CD4-positive, alpha-beta memory T cell (primary cell): ENCODE results near the gene SNRPB2. TPM values are rescaled to one million over a fixed set of nuclear protein-coding genes. Genes with fewer than 3 reads are reported as not detected.

ENCODE experiments used
- CTCF ChIA-PET: fragments of 350-600 bp; sonication (Branson Sonifier 250); formaldehyde crosslinking; loops from one replicate; lab custom pipeline; 2021; ENCODE audit warnings: inconsistent platforms; ENCODE audit not compliant: partially characterized antibody; lab: Charles Lee
- POLR2A ChIA-PET: fragments of 350-600 bp; sonication (Branson Sonifier 250); formaldehyde crosslinking; loops from one replicate; lab custom pipeline; 2021; ENCODE audit not compliant: partially characterized antibody; lab: Charles Lee
- DNase-seq, 5 donors: peaks; one replicate each; pipeline versions ENCODE4 v3.0.0 to v3.0.0-alpha.2; 2020 to 2022; ENCODE audit warnings: mixed read lengths in 1 of 5
- H3K27ac ChIP-seq: one replicate; pipeline ENCODE4 v1.7.0; 2013; ENCODE audit warnings: low read depth, low read length
- H3K27me3 ChIP-seq: 2 replicates; pipeline ENCODE4 v1.7.0; 2013; ENCODE audit warnings: mild to moderate bottlenecking, low read length, moderate library complexity; ENCODE audit not compliant: insufficient read depth
- H3K36me3 ChIP-seq: 2 replicates; pipeline ENCODE4 v1.7.0; 2013; ENCODE audit warnings: mild to moderate bottlenecking, low read length, moderate library complexity; ENCODE audit not compliant: insufficient read depth
- H3K4me1 ChIP-seq: 2 replicates; pipeline ENCODE4 v1.7.0; 2013; ENCODE audit warnings: mild to moderate bottlenecking, low read length, moderate library complexity; ENCODE audit not compliant: insufficient read depth
- H3K4me3 ChIP-seq, 2 donors: one replicate each; pipeline ENCODE4 v1.7.0; 2013; ENCODE audit warnings: low read length in 2 of 2, mild to moderate bottlenecking in 1 of 2
- H3K9me3 ChIP-seq, 2 donors: one replicate each; pipeline ENCODE4 v1.7.0; 2013; ENCODE audit warnings: low read length in 2 of 2, control low read depth in 1 of 2; ENCODE audit not compliant: control insufficient read depth in 1 of 2
- H3K27ac Mint-ChIP-seq, 7 donors: one replicate each; pipeline ENCODE4 v1.8.0; 2020 to 2021; ENCODE audit warnings: mixed read lengths in 7 of 7, mild to moderate bottlenecking in 6 of 7, inconsistent platforms in 3 of 7, moderate library complexity in 3 of 7
- H3K27me3 Mint-ChIP-seq, 2 donors: one replicate each; pipeline ENCODE4 v1.8.0; 2020 to 2021; ENCODE audit warnings: mixed read lengths in 2 of 2
- H3K36me3 Mint-ChIP-seq, 2 donors: one replicate each; pipeline ENCODE4 v1.8.0; 2020 to 2021; ENCODE audit warnings: mixed read lengths in 2 of 2, inconsistent platforms in 1 of 2, mild to moderate bottlenecking in 1 of 2
- H3K4me1 Mint-ChIP-seq, 4 donors: one replicate each; pipeline ENCODE4 v1.8.0; 2020 to 2021; ENCODE audit warnings: mixed read lengths in 4 of 4, mild to moderate bottlenecking in 1 of 4
- H3K4me3 Mint-ChIP-seq, 8 donors: one replicate each; pipeline ENCODE4 v1.8.0; 2020 to 2021; ENCODE audit warnings: mixed read lengths in 8 of 8, mild to moderate bottlenecking in 7 of 8, moderate library complexity in 6 of 8, inconsistent platforms in 3 of 8
- H3K9me3 Mint-ChIP-seq, 8 donors: one replicate each; pipeline ENCODE4 v1.8.0; 2020 to 2021; ENCODE audit warnings: mixed read lengths in 8 of 8, mild to moderate bottlenecking in 5 of 8, inconsistent platforms in 3 of 8, moderate library complexity in 1 of 8
- intact Hi-C: fragments of 100-400 bp; cut with micrococcal nuclease; formaldehyde crosslinking; loops from one replicate; pipeline ENCODE4 v1.15.1; 2023
- polyA plus RNA-seq, 2 donors: library from polyadenylated mRNA; unstranded; fragments of 300-500 nt; fragmentation: Illumina TruSeq; gene quantifications; one replicate each; pipeline ENCODE4 v1.2.3, GENCODE V29; 2021
- total RNA-seq, 2 experiments: library from RNA; stranded (reverse); gene quantifications; one replicate each; pipeline ENCODE4 v1.2.3, GENCODE V29; 2021

Gene SNRPB2
- total and polyA plus RNA-seq, 4 experiments from 2014 or later: 45.6 to 103 (median 69.6) TPM

DNA sequence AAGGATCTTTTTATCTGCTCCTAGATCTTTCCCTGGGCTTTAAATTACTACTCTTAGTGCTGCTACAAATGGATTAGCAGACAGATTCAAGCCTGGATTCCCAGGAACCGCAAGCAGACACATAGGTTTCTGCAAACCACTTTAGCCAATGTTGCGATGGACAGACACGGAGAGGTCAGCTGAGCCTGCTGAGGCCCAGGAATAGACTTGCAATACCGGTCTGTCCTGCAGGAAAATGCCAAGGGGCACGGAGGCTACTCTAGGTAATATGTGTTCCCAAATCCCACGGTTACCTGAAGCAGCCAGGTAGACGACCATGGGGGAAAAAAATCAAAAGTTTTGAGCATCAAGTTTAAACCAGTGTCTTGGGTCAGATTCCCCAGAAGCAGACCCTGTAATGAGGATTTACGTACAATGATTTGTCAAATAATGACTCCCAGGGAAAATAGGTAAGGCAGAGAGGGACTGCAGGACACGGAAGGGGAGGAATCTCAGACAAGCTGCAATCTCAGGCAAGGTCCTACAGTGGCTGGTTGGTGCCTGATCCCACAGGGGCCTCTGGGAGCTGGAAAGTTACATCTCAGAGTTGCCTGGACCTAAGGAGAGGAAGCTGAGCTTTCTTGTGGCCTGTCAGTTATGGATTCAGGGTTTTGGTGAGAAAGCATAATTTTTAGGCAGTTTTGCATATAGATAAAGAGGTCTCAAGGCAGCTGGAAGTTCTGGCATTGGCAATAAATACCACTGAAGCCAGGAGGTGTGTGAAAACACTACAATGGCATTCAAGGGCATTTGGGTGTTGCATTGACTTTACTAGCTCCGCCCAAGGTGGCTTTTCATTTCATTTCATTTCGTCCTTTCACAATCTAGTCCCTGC, 30.8 kb downstream of the SNRPB2 start:
- Histone ChIP-seq H3K36me3 (no peaks in the 10 kb centered on the region), H3K4me3 (no peak overlapping the region), H3K9me3 (no peaks in the 10 kb centered on the region), H3K27ac (no peak overlapping the region), H3K4me1 (no peaks in the 10 kb centered on the region), H3K27me3 (no peaks in the 10 kb centered on the region)
- POLR2A ChIA-PET: no interaction called here
- H3K4me3 Mint-ChIP-seq: no peak overlapping the region
- CTCF ChIA-PET: interaction anchor here (0.7 to 3.6 kb wide), 15 partner anchors 8 to 1052 kb away, joined by 3 to 19 read pairs (median 4); no protein-coding TSS in a partner anchor
- DNase-seq: no peak
- peaks cover 0 to 2% (median under 1%) of the 10 kb centered on the region in 4 donors for H3K4me1 Mint-ChIP-seq
- H3K36me3 Mint-ChIP-seq: no peaks in the 10 kb centered on the region
- H3K9me3 Mint-ChIP-seq: peaks cover 0 to 4% (median 0%) of the 10 kb centered on the region in 8 donors
- H3K27ac Mint-ChIP-seq: peak overlapping the region in 1 of 7 donors; percentile 5
- intact Hi-C loops: loop anchor here (1.0 to 5.0 kb wide), 2 partner anchors 59 to 1053 kb away; no protein-coding TSS in a partner anchor
- peaks cover 5 to 19% of the 10 kb centered on the region in 2 donors for H3K27me3 Mint-ChIP-seq

DNA sequence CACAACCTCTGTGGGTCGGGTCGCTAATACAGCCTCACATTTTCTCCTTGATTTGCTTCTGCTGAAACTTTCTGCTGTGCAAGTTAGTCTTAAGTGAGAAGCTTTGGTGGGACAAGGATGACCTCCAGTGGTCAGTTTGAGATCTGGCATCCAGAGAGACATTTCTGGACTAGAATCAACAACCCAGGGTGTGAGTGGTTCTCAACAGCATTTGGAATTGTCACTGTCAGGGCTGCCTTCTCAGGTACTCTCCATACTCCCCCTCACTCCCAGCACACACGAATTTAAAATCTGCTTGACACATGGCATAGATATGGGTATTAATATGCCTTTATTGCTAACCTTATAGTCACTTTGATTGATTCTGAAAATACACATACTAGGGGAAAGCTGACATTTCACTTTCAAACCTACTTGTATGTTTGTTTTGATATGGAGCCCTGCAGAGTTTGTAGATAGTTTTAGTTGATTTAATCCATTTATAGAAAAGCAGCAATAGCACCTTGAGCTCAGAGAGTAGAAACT, 31.5 kb downstream of the SNRPB2 start:
- H3K4me3 Mint-ChIP-seq: no peak overlapping the region
- no peak overlapping the region for H3K4me3 ChIP-seq
- no peaks in the 10 kb centered on the region for H3K36me3 ChIP-seq
- peaks cover 0 to 2% (median under 1%) of the 10 kb centered on the region in 4 donors for H3K4me1 Mint-ChIP-seq
- DNase-seq: peak; percentile 48 to 59 (median 52)
- H3K9me3 ChIP-seq: no peaks in the 10 kb centered on the region
- ChIA-PET CTCF (interaction anchor here (0.6 to 3.6 kb wide), 14 partner anchors 8 to 1644 kb away, joined by 3 to 19 read pairs (median 4); no protein-coding TSS in a partner anchor), POLR2A (interaction anchor here (0.6 kb wide), 1 partner anchor 39 kb away, joined by 3 read pairs; no protein-coding TSS in a partner anchor)
- H3K27me3 Mint-ChIP-seq: peaks cover 7 to 22% of the 10 kb centered on the region in 2 donors
- H3K27ac ChIP-seq: no peak overlapping the region
- intact Hi-C loops: loop anchor here (1.0 to 5.0 kb wide), 2 partner anchors 60 to 1054 kb away; no protein-coding TSS in a partner anchor
- no peaks in the 10 kb centered on the region for H3K4me1 ChIP-seq
- H3K27me3 ChIP-seq: no peaks in the 10 kb centered on the region
- no peaks in the 10 kb centered on the region for H3K9me3 Mint-ChIP-seq
- no peaks in the 10 kb centered on the region for H3K36me3 Mint-ChIP-seq
- H3K27ac Mint-ChIP-seq: no peak overlapping the region

DNA sequence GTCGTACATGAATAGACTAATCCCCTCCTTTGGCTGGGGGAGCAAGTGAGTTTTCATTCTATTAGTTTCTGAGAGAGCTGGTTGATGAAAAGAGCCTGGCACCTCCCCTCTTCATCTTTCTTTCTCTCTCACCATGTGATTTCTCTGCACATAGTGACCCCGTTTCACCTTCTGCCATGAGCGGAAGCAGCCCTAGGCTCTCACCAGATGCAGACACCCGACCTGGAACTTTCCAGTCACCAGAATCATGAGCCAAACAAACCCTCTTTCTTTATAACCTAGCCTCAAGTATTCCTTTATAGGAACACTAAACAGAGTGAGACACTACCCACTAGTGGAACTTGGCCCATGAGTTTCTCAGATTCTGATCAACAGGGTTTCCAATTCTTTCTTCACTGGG, 34.7 kb downstream of the SNRPB2 start:
- intact Hi-C loops: loop anchor here (5.0 kb wide), 1 partner anchor 1057 kb away; no protein-coding TSS in a partner anchor
- Mint-ChIP-seq H3K27me3 (peaks cover 12 to 29% of the 10 kb centered on the region in 2 donors), H3K27ac (no peak overlapping the region), H3K4me3 (no peak overlapping the region), H3K36me3 (no peaks in the 10 kb centered on the region), H3K9me3 (no peaks in the 10 kb centered on the region), H3K4me1 (peaks cover 0 to 2% (median under 1%) of the 10 kb centered on the region in 4 donors)
- H3K9me3 ChIP-seq: no peaks in the 10 kb centered on the region
- DNase-seq: no peak
- no peak overlapping the region for H3K27ac ChIP-seq
- POLR2A ChIA-PET: no interaction called here
- no peak overlapping the region for H3K4me3 ChIP-seq
- no peaks in the 10 kb centered on the region for H3K36me3 ChIP-seq
- H3K27me3 ChIP-seq: no peaks in the 10 kb centered on the region
- CTCF ChIA-PET: interaction anchor here (1.4 kb wide), 1 partner anchor 9 kb away, joined by 3 read pairs; no protein-coding TSS in a partner anchor
- H3K4me1 ChIP-seq: no peaks in the 10 kb centered on the region

DNA sequence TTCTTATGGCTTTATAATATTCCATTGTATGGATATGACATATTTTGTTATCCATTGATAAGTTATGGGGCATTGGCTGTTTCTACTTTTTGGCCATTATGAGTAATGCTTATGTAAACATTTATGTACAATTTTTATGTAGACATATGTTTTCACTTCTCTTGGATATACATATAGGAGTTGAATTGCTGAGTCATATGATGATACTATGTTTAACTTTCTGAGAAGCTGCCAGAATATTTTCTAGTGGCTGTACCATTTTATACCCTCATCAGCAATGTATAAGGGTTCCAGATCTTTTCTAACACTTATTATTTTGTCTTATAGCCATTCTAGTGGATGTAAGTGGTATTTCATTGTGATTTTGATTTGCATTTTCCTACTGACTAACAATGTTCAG, 41.4 kb downstream of the SNRPB2 start:
- CTCF ChIA-PET: no interaction called here
- H3K36me3 ChIP-seq: no peaks in the 10 kb centered on the region
- H3K27ac ChIP-seq: no peak overlapping the region
- Mint-ChIP-seq H3K9me3 (peaks cover 0 to 11% (median 4%) of the 10 kb centered on the region in 8 donors), H3K4me3 (no peak overlapping the region), H3K27me3 (peaks cover 11 to 15% of the 10 kb centered on the region in 2 donors), H3K27ac (no peak overlapping the region), H3K4me1 (no peaks in the 10 kb centered on the region), H3K36me3 (no peaks in the 10 kb centered on the region)
- no peaks in the 10 kb centered on the region for H3K27me3 ChIP-seq
- no peaks in the 10 kb centered on the region for H3K4me1 ChIP-seq
- POLR2A ChIA-PET: no interaction called here
- no peak for DNase-seq
- intact Hi-C loops: no loop called here
- H3K4me3 ChIP-seq: no peak overlapping the region
- no peaks in the 10 kb centered on the region for H3K9me3 ChIP-seq

DNA sequence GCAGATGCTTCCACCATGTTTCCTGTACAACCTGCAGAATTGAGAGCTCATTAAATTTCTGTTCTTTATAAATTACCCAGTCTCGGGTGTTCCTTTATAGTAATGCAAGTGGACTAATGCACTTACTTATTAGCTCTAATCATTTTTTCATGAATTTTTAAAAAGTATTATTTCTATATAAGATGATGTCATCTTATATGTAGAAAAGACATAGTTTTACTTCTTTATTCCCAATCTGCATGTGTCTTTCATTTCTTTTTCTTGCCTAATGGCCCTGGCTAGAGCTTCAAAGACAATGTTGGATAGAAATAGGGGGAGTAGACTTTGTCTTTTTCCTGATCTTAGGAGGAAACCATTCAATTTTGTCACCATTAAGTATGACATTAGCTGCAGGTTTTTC, 46.1 kb downstream of the SNRPB2 start:
- H3K27ac Mint-ChIP-seq: no peak overlapping the region
- H3K9me3 Mint-ChIP-seq: peaks cover 0 to 14% (median 8%) of the 10 kb centered on the region in 8 donors
- no peak for DNase-seq
- peaks cover 0 to 2% of the 10 kb centered on the region in 2 donors for H3K36me3 Mint-ChIP-seq
- H3K9me3 ChIP-seq: no peaks in the 10 kb centered on the region
- no peak overlapping the region for H3K4me3 Mint-ChIP-seq
- intact Hi-C loops: no loop called here
- CTCF ChIA-PET: interaction anchor here (1.6 kb wide), 1 partner anchor 15 kb away, joined by 4 read pairs; no protein-coding TSS in a partner anchor
- no peaks in the 10 kb centered on the region for H3K4me1 ChIP-seq
- no peak overlapping the region for H3K4me3 ChIP-seq
- no peaks in the 10 kb centered on the region for H3K27me3 ChIP-seq
- no peaks in the 10 kb centered on the region for H3K36me3 ChIP-seq
- POLR2A ChIA-PET: no interaction called here
- no peak overlapping the region for H3K27ac ChIP-seq
- H3K27me3 Mint-ChIP-seq: peaks cover 6 to 11% of the 10 kb centered on the region in 2 donors
- no peaks in the 10 kb centered on the region for H3K4me1 Mint-ChIP-seq

DNA sequence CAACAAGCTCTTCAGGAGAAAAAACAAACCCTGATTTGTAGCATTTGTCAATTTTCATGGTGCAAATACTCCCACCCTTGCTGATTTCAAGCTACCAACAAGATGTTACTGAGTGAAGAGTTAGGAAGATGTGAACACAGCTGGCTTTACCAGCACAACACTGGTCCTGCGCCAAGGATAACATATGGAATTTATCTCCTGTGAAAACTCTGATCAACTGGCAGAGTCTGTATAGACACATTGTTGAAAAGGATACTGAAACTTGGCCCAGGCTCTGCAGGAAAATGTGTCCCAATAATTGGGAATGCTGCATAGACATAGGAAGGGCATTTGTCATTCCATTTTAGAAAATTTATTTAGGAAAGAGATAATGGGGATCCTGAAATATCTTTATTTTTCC, 47.3 kb downstream of the SNRPB2 start:
- Mint-ChIP-seq H3K9me3 (peaks cover 0 to 21% (median 11%) of the 10 kb centered on the region in 8 donors), H3K27ac (no peak overlapping the region), H3K36me3 (peaks cover 0 to 2% of the 10 kb centered on the region in 2 donors), H3K4me3 (no peak overlapping the region), H3K4me1 (no peaks in the 10 kb centered on the region), H3K27me3 (peaks cover 6 to 9% of the 10 kb centered on the region in 2 donors)
- Histone ChIP-seq H3K27me3 (no peaks in the 10 kb centered on the region), H3K4me3 (no peak overlapping the region), H3K9me3 (no peaks in the 10 kb centered on the region), H3K27ac (no peak overlapping the region), H3K36me3 (no peaks in the 10 kb centered on the region), H3K4me1 (no peaks in the 10 kb centered on the region)
- CTCF ChIA-PET: interaction anchor here (0.8 kb wide), 1 partner anchor 11 kb away, joined by 3 read pairs; no protein-coding TSS in a partner anchor
- POLR2A ChIA-PET: no interaction called here
- intact Hi-C loops: no loop called here
- no peak for DNase-seq

DNA sequence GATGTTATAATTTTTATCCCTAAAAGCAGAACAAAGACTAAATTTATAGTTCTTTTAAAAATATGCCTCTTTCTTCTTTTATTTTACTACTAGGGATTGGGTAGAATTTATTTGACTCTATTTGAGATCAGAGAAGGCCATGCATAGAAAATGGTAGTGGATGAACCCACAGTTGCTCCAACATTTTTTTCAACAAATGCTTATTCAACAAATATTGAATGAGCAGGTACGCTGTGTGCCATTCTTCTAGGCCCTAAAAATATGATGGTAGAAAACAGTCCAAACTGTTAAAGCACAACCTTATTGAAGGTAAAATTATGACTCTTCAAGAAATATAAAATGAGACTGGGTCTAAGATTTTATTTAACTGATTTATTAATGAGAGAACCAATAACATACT, 48.3 kb downstream of the SNRPB2 start:
- POLR2A ChIA-PET: no interaction called here

More for the DNA sequence above, 48.3 kb downstream of the SNRPB2 start:
- Histone ChIP-seq H3K27ac (no peak overlapping the region), H3K36me3 (no peaks in the 10 kb centered on the region), H3K4me1 (no peaks in the 10 kb centered on the region), H3K27me3 (no peaks in the 10 kb centered on the region), H3K4me3 (no peak overlapping the region), H3K9me3 (no peaks in the 10 kb centered on the region)
- Mint-ChIP-seq H3K4me3 (no peak overlapping the region), H3K36me3 (peaks cover 0 to 2% of the 10 kb centered on the region in 2 donors), H3K9me3 (peaks cover 0 to 31% (median 20%) of the 10 kb centered on the region in 8 donors), H3K4me1 (no peaks in the 10 kb centered on the region), H3K27me3 (peaks cover 6 to 8% of the 10 kb centered on the region in 2 donors), H3K27ac (no peak overlapping the region)
- no peak for DNase-seq
- CTCF ChIA-PET: no interaction called here
- intact Hi-C loops: no loop called here
